Globus pallidus (tissue), 1 donor: ENCODE measurements around the gene SLC24A2.
"Not testable (repeated sequence)": the region's sequence is repeated elsewhere in the genome, so short reads cannot be mapped to it uniquely, and the experiment has no call there.

Source experiments
- DNase-seq: peaks from one replicate; pipeline ENCODE4 v3.0.0-alpha.2; 2015; ENCODE audit warnings: low spot score

The SLC24A2 gene

DNA sequence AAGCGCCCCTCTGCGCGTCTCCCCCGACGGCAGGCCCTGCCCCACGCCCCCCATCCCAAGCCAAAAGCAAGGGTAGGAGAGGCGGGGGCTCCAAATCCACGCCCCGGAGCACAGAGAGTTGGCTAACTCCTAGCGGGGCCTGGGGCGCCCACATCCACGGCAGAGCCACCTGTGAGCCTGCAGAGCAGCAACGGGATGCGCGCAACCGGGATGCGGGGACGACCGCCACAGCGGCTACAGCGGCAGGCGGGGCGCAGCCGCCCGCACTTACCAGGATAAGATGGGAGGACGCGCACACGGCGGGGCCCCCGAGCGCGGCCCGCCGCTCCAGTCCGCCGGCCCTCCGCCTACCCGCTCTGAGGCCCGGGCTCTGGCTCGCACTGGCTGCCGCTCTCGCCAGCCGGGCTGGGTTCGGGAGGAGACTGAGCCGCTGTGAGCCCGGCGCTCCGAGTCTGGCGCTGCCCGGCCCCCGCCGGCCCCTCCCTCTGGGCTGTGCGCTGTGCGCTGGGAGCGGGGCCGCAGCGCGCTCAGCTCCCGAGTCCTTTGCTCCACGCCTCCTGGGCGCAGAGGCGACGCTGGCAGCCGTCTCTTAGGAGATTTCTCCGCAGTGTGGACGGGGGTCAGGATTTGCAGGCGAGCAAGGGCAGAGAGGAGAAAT, at the start of gene SLC24A2:
Gene SLC24A2, minus strand, starts transcription at position 424 of the 658 bp plus-strand sequence.
- peak; percentile 84 for DNase-seq

- not testable (repeated sequence) for DNase-seq
Measured at GRCh38 chr9:19833331-19833730, 44.5 kb upstream of the SLC24A2 start.

- no peak for DNase-seq
Measured at GRCh38 chr9:19830796-19831195, 42.0 kb upstream of the SLC24A2 start.

GRCh38 chr9:19828576-19829109, 39.8 kb upstream of the SLC24A2 start:
- no peak for DNase-seq

- no peak for DNase-seq
Measured at GRCh38 chr9:19816769-19817168, 27.9 kb upstream of the SLC24A2 start.

DNA sequence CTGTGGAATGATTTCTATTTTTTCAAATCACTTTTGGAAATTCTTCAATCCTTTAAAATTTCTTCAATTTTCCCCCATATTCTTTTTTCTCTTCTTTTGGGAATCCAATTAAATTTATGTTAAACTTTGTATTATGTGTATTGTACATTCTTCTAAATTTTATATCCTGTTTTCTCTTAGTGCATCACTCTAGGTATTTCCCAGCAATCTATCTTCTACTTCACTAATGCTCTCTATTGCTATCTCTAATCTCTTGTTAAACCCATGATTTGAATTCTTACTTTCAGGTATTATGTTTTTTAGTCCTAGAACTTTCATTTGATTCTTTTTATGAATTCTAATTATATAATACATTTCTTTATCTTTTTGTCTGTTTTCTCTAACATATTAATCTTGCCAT, 23.4 kb upstream of the SLC24A2 start:
- no peak for DNase-seq

DNA sequence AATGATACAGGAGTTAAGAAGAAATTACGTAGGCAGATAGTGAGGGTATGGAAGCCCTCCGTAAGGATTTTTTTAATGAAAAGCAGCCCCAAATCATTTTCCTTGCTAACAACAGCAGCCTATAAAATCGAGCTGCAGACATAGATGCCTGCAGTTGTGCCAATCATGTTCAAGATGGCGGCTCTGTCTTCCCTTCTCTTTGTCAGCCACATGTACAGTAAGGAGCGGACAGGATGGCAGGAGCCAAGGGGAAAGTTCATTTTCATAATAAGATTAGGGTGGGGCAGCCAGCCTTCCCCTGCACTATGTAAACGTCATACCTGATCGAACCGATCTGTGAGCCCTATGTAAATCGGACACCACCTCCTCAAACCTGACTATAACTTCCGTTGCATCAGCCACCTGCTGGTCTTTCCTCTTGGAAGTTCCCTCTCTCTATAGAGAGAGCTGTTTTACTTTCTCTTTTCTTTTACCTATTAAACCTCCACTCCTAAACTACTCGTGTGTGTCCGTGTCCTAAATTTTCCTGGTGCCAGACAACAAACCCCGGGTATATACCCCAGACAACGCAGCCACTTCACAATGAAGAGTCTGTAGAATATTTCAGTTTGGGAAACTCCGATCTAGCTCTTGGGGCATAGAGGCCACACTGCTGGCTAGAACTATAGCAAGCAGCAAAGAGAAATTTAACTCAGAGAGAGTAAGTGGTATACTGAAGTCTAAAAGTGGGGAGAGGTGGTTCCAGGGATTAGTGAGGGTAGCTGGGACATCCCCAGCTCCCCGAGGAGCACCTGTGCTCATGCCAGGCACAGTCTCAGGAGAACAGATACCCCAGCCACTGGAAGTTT, 20.8 kb upstream of the SLC24A2 start:
- no peak for DNase-seq

DNA sequence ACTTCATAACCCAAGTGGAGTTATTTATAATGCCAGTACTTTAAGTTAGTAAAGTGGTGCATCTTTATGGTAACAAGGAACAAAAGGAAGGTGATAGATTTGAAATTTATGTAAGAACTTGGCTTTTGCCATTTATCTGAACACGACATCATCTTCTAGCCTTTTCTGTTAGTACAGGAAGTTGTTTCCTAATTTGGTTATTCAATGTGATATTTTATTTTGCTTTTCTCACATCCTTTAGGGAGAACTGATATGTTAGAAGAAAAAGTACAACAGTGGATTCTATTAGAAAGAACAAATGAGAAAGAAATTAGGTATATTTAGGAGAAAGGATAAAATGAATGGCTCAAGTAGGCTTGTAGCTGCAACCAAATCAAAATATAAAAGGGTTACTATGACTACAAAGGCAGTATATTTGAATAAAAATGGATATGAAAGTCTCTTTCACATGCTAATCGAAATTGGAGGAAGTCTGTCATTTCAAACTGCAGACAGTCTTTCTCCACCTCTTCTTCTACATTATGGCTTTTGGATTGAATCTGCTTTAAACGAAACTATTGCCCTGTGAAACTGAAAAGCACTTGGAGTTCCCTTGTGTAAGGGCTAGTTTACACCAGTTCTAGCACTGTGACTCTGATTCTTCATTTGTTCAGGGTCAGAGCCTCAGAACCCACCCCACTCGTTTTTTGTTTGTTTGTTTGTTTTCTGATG, 18.5 kb upstream of the SLC24A2 start:
- no peak for DNase-seq

- no peak for DNase-seq
Measured at GRCh38 chr9:19804431-19804830, 15.6 kb upstream of the SLC24A2 start.

DNA sequence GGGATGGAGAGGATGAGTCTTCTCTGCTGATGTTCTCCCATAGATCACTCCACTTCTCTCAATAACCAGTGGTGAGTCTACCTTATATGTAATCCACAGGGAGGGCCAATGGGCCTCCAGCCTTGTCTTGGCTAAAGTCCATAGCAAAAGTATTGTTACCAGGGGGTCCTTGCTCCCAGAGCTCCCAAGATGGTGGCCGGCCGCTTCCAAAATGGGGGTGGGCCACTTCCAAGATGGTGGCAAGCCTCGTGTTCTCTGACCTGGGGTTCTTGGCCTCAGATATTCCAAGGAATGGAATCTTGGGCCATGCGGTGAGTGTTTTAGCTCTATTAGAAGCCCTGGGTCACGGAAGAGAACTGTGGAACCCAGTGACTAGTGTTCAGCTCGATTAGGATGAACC, 12.0 kb upstream of the SLC24A2 start:
- DNase-seq = no peak

- no peak for DNase-seq
Measured at GRCh38 chr9:19799784-19800183, 10.9 kb upstream of the SLC24A2 start.

DNA sequence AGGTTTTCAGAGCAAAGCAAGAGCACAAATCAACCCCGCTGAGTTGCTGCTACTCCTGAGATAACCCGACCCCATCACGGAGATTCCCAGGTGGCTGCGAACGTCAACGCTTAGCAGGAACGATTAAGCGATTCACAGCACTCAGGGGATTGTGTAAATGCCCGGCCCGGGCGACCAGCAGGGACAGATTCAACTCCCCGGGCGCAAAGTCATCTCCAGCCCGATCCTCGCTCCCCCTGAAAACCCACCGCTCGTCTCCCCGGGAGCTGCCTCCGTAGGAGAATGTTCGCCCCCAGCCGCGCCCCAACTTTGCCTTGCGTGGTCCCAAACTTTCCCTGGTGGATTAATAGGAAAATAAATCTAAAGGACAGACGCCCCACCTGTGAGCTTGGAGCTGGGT, 685 bp downstream of the SLC24A2 start:
- peak; percentile 35 for DNase-seq

GRCh38 chr9:19787672-19788071, 1.2 kb downstream of the SLC24A2 start:
- peak; percentile 40 for DNase-seq

DNA sequence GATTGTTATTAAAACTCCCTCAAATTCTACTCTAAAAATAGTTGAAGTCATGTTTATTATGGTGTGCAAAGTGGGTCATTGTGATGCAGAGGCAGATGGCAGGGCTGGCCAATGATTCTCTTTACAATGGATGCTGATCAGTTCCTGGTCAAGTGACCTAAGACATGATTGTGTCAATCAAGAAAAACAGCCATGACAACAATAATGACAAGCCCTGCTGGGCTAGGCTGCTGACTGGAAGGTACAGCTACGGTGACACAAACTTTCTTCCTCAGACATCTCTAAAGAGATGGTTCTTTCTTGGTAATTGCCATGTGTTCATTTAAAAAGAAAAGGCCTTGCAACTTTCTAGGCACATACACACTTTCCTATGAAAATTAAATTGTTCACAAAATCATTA, 3.6 kb downstream of the SLC24A2 start:
- DNase-seq = peak; percentile 86

DNA sequence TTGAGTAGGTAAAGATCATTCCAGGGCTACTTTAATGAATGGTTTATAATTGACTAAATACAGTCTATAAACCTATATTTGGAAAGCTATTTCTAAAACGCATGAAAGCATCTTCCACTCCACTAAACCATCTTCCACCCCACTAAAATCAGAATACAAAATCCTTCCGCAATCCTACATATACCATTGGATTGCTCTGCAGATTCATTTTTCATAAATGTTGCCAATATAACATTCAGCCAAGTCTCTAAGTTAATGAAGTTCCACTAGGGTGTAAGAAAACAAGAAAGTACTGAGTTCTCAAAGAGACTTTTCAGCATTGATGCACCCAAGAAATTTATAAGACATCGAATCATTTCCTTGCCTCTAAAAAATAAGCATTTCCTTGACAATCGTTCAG, 4.7 kb downstream of the SLC24A2 start:
- DNase-seq = no peak

GRCh38 chr9:19783500-19783899, 5.3 kb downstream of the SLC24A2 start:
- DNase-seq = no peak

- peak; percentile 74 for DNase-seq
Measured at GRCh38 chr9:19782005-19782404, 6.8 kb downstream of the SLC24A2 start.

DNA sequence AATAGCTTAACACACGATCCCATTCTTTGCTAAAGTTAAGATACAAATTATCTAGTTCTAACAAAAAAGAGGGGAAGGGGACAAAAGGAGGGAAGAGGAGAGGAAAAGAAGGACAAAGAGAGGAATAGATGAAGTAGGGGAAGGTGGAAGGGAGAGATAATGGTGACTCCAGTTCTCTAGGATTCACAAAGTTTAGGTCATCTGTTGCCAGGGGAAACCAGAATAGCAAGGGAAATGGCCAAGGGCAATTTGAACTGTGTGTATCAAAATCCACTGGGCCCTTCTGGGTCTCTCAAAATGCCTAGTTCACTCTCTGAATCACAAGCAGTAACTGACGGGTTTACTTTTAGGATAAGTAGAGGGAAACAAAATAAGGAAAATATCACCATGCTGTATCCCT, 7.6 kb downstream of the SLC24A2 start:
- DNase-seq = no peak

DNA sequence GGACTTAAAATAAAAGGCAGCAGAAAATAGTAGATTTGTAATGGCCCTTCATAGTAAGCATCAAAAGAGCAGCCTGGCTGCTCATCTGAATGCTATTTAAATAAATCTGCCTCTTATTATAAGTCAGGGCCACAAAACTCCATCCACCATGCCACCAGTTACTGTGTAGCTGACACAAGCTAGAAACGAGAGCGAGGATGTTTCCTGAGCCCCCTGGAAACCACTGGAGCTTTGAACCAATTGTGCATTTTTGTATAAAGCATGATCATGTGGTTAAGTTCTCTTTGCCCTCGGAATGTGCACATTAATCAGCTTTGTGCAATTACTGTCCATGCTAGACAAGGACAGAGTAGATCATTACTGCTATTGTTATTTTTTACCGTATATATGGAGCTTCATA, 17.4 kb downstream of the SLC24A2 start:
- DNase-seq = no peak

GRCh38 chr9:19770973-19771372, 17.9 kb downstream of the SLC24A2 start:
- no peak for DNase-seq

DNA sequence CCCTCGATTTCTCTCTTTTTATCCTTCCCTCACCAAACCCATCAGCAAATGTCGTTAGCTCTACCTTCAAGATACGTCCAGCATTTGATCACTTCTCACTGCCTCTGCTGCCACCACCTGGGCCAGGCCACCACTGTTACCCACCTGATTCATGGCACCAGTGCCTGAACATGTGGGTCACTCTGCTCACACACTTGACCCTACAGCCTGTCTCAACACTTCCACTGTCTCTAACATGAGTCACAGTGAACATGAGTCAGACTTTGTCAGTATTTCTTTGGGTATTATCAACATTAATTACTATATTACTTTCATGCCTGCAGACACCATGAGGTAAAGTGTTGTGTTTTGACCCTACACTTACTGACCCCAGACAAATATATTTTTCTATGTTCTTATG, 19.6 kb downstream of the SLC24A2 start:
- DNase-seq = no peak

DNA sequence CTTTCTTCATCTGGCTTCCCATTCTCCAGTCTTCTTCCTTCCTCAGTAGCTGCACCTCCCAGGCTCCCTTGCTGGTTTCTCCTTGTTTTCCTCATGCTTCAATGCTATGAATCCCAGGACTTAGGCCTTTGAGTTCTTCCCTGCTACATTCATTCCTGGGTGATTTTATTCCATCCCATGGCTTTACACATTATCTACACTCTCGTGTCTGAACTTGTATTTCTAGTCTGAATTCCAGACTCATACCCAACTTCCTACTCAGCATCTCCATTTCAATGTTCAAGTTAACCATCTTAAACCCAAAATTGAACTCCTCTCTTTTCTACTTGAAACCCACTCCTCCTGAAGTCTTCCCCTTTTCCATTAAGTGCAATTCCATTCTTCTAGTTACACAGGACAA, 20.0 kb downstream of the SLC24A2 start:
- no peak for DNase-seq

GRCh38 chr9:19759066-19759465, 29.8 kb downstream of the SLC24A2 start:
- no peak for DNase-seq
